Measurements from ENCODE around the gene PCDHB4.
"Not testable (repeated sequence)": the region's sequence is repeated elsewhere in the genome, so short reads cannot be mapped to it uniquely, and the experiment has no call there.

Gene PCDHB4
- total RNA-seq = 0 to 0.19 (median 0) reads per million in 3 donors

- DNase-seq = no peak
- Histone ChIP-seq H3K36me3 (ENCODE audit: control insufficient read depth, insufficient read depth, low read length) (no peaks in the 10 kb centered on the region), H3K9me3 (ENCODE audit: control insufficient read depth, low read length) (no peaks in the 10 kb centered on the region), H3K4me3 (ENCODE audit: insufficient read depth, low read depth, low read length, poor library complexity, severe bottlenecking) (no peak within 1 kb of the TSS), H3K27me3 (replicated peaks; ENCODE audit: control insufficient read depth, insufficient read depth, low read length, poor library complexity, severe bottlenecking) (no peaks in the 10 kb centered on the region), H3K27ac (ENCODE audit: insufficient read depth, low read length, poor library complexity, severe bottlenecking) (no peak within 1 kb of the TSS), H3K4me1 (ENCODE audit: control insufficient read depth, insufficient read depth, low read length, poor library complexity, severe bottlenecking) (no peaks in the 10 kb centered on the region)
Observed at GRCh38 chr5:141121563-141121962, at the start of gene PCDHB4. Gene PCDHB4, plus strand, starts transcription at chr5:141121818. Its CDS starts 181 bp downstream, at chr5:141121999.

GRCh38 chr5:141077826-141078225 lies 43.8 kb upstream of the PCDHB4 start:
- Histone ChIP-seq H3K36me3 (ENCODE audit: control insufficient read depth, insufficient read depth, low read length) (no peaks in the 10 kb centered on the region), H3K27me3 (replicated peaks; ENCODE audit: control insufficient read depth, insufficient read depth, low read length, poor library complexity, severe bottlenecking) (no peaks in the 10 kb centered on the region), H3K27ac (ENCODE audit: insufficient read depth, low read length, poor library complexity, severe bottlenecking) (no peak overlapping the region), H3K4me3 (ENCODE audit: insufficient read depth, low read depth, low read length, poor library complexity, severe bottlenecking) (no peak overlapping the region), H3K9me3 (ENCODE audit: control insufficient read depth, low read length) (no peaks in the 10 kb centered on the region), H3K4me1 (ENCODE audit: control insufficient read depth, insufficient read depth, low read length, poor library complexity, severe bottlenecking) (no peaks in the 10 kb centered on the region)
- DNase-seq = no peak

- Histone ChIP-seq H3K27ac (ENCODE audit: insufficient read depth, low read length, poor library complexity, severe bottlenecking) (no peak overlapping the region), H3K9me3 (ENCODE audit: control insufficient read depth, low read length) (peaks cover 3% of the 10 kb centered on the region), H3K4me3 (ENCODE audit: insufficient read depth, low read depth, low read length, poor library complexity, severe bottlenecking) (no peak overlapping the region), H3K27me3 (replicated peaks; ENCODE audit: control insufficient read depth, insufficient read depth, low read length, poor library complexity, severe bottlenecking) (no peaks in the 10 kb centered on the region), H3K4me1 (ENCODE audit: control insufficient read depth, insufficient read depth, low read length, poor library complexity, severe bottlenecking) (no peaks in the 10 kb centered on the region), H3K36me3 (ENCODE audit: control insufficient read depth, insufficient read depth, low read length) (no peaks in the 10 kb centered on the region)
- no peak for DNase-seq
Observed at GRCh38 chr5:141082228-141082627, 39.4 kb upstream of the PCDHB4 start.

- H3K4me1 ChIP-seq (ENCODE audit: control insufficient read depth, insufficient read depth, low read length, poor library complexity, severe bottlenecking) = no peaks in the 10 kb centered on the region
- H3K9me3 ChIP-seq (ENCODE audit: control insufficient read depth, low read length) = peaks cover 3% of the 10 kb centered on the region
- H3K36me3 ChIP-seq (ENCODE audit: control insufficient read depth, insufficient read depth, low read length) = no peaks in the 10 kb centered on the region
- peak overlapping the region; percentile 44 for H3K4me3 ChIP-seq (ENCODE audit: insufficient read depth, low read depth, low read length, poor library complexity, severe bottlenecking)
- no peaks in the 10 kb centered on the region for H3K27me3 ChIP-seq (replicated peaks; ENCODE audit: control insufficient read depth, insufficient read depth, low read length, poor library complexity, severe bottlenecking)
- DNase-seq = peak in 2 of 3 donors; percentile 12 to 15
- no peak overlapping the region for H3K27ac ChIP-seq (ENCODE audit: insufficient read depth, low read length, poor library complexity, severe bottlenecking)
Observed at GRCh38 chr5:141084487-141084989, 37.1 kb upstream of the PCDHB4 start.

GRCh38 chr5:141094481-141095262 lies 26.9 kb upstream of the PCDHB4 start, which contains the start of gene PCDHB2:
Gene PCDHB2, plus strand, starts transcription at chr5:141094615. Its CDS starts 176 bp downstream, at chr5:141094791.
- H3K4me3 ChIP-seq (ENCODE audit: insufficient read depth, low read depth, low read length, poor library complexity, severe bottlenecking) = no peak within 1 kb of the TSS
- H3K36me3 ChIP-seq (ENCODE audit: control insufficient read depth, insufficient read depth, low read length) = no peaks in the 10 kb centered on the region
- no peak within 1 kb of the TSS for H3K27ac ChIP-seq (ENCODE audit: insufficient read depth, low read length, poor library complexity, severe bottlenecking)
- DNase-seq = no peak
- H3K9me3 ChIP-seq (ENCODE audit: control insufficient read depth, low read length) = no peaks in the 10 kb centered on the region
- H3K4me1 ChIP-seq (ENCODE audit: control insufficient read depth, insufficient read depth, low read length, poor library complexity, severe bottlenecking) = no peaks in the 10 kb centered on the region
- H3K27me3 ChIP-seq (replicated peaks; ENCODE audit: control insufficient read depth, insufficient read depth, low read length, poor library complexity, severe bottlenecking) = no peaks in the 10 kb centered on the region

GRCh38 chr5:141095263-141095641 lies 26.4 kb upstream of the PCDHB4 start:
- Histone ChIP-seq H3K4me1 (ENCODE audit: control insufficient read depth, insufficient read depth, low read length, poor library complexity, severe bottlenecking) (no peaks in the 10 kb centered on the region), H3K27me3 (replicated peaks; ENCODE audit: control insufficient read depth, insufficient read depth, low read length, poor library complexity, severe bottlenecking) (no peaks in the 10 kb centered on the region), H3K36me3 (ENCODE audit: control insufficient read depth, insufficient read depth, low read length) (no peaks in the 10 kb centered on the region), H3K9me3 (ENCODE audit: control insufficient read depth, low read length) (no peaks in the 10 kb centered on the region), H3K4me3 (ENCODE audit: insufficient read depth, low read depth, low read length, poor library complexity, severe bottlenecking) (no peak overlapping the region), H3K27ac (ENCODE audit: insufficient read depth, low read length, poor library complexity, severe bottlenecking) (no peak overlapping the region)
- no peak for DNase-seq

- not testable (repeated sequence) for H3K36me3 ChIP-seq (ENCODE audit: control insufficient read depth, insufficient read depth, low read length); H3K27me3 ChIP-seq (replicated peaks; ENCODE audit: control insufficient read depth, insufficient read depth, low read length, poor library complexity, severe bottlenecking); H3K9me3 ChIP-seq (ENCODE audit: control insufficient read depth, low read length)
Observed at GRCh38 chr5:141096181-141096580, 25.4 kb upstream of the PCDHB4 start.

GRCh38 chr5:141096586-141096985 lies 25.0 kb upstream of the PCDHB4 start:
- not testable (repeated sequence) for H3K4me3 ChIP-seq (ENCODE audit: insufficient read depth, low read depth, low read length, poor library complexity, severe bottlenecking); H3K9me3 ChIP-seq (ENCODE audit: control insufficient read depth, low read length); H3K27ac ChIP-seq (ENCODE audit: insufficient read depth, low read length, poor library complexity, severe bottlenecking); H3K4me1 ChIP-seq (ENCODE audit: control insufficient read depth, insufficient read depth, low read length, poor library complexity, severe bottlenecking); DNase-seq; H3K36me3 ChIP-seq (ENCODE audit: control insufficient read depth, insufficient read depth, low read length); H3K27me3 ChIP-seq (replicated peaks; ENCODE audit: control insufficient read depth, insufficient read depth, low read length, poor library complexity, severe bottlenecking)

More at GRCh38 chr5:141096181-141096580, 25.4 kb upstream of the PCDHB4 start:
- H3K27ac ChIP-seq (ENCODE audit: insufficient read depth, low read length, poor library complexity, severe bottlenecking); H3K4me3 ChIP-seq (ENCODE audit: insufficient read depth, low read depth, low read length, poor library complexity, severe bottlenecking); DNase-seq; H3K4me1 ChIP-seq (ENCODE audit: control insufficient read depth, insufficient read depth, low read length, poor library complexity, severe bottlenecking): not testable (repeated sequence)

- no peak for DNase-seq
- Histone ChIP-seq H3K4me1 (ENCODE audit: control insufficient read depth, insufficient read depth, low read length, poor library complexity, severe bottlenecking) (no peaks in the 10 kb centered on the region), H3K9me3 (ENCODE audit: control insufficient read depth, low read length) (no peaks in the 10 kb centered on the region), H3K36me3 (ENCODE audit: control insufficient read depth, insufficient read depth, low read length) (no peaks in the 10 kb centered on the region), H3K27ac (ENCODE audit: insufficient read depth, low read length, poor library complexity, severe bottlenecking) (no peak within 1 kb of the TSS), H3K4me3 (ENCODE audit: insufficient read depth, low read depth, low read length, poor library complexity, severe bottlenecking) (no peak within 1 kb of the TSS), H3K27me3 (replicated peaks; ENCODE audit: control insufficient read depth, insufficient read depth, low read length, poor library complexity, severe bottlenecking) (peaks cover 6% of the 10 kb centered on the region)
Observed at GRCh38 chr5:141100243-141100805, 21.3 kb upstream of the PCDHB4 start, which contains the start of gene PCDHB3. Gene PCDHB3, plus strand, starts transcription at chr5:141100473. Its CDS starts 177 bp downstream, at chr5:141100650.

- Histone ChIP-seq H3K4me3 (ENCODE audit: insufficient read depth, low read depth, low read length, poor library complexity, severe bottlenecking) (no peak overlapping the region), H3K27me3 (replicated peaks; ENCODE audit: control insufficient read depth, insufficient read depth, low read length, poor library complexity, severe bottlenecking) (peaks cover 6% of the 10 kb centered on the region), H3K27ac (ENCODE audit: insufficient read depth, low read length, poor library complexity, severe bottlenecking) (no peak overlapping the region), H3K4me1 (ENCODE audit: control insufficient read depth, insufficient read depth, low read length, poor library complexity, severe bottlenecking) (no peaks in the 10 kb centered on the region), H3K36me3 (ENCODE audit: control insufficient read depth, insufficient read depth, low read length) (no peaks in the 10 kb centered on the region), H3K9me3 (ENCODE audit: control insufficient read depth, low read length) (no peaks in the 10 kb centered on the region)
- DNase-seq = no peak
Observed at GRCh38 chr5:141101059-141101458, 20.6 kb upstream of the PCDHB4 start.

Data from effector memory CD4-positive, alpha-beta T cell (primary cell).